B cell (primary cell): ENCODE measurements around the gene PPP4R1.

Experiments used
- CTCF ChIP-seq: fragments of 200-600 bp; IDR thresholded peaks from one replicate; pipeline ENCODE4 v1.8.0; 2022; ENCODE audit warnings: antibody characterized with exemption, mild to moderate bottlenecking
- EZH2 ChIP-seq: IDR thresholded peaks from 2 replicates; pipeline ENCODE4 v1.6.1; 2012; ENCODE audit warnings: borderline replicate concordance, low read depth, mild to moderate bottlenecking, moderate library complexity, low read length; ENCODE audit not compliant: insufficient read depth, poor library complexity, severe bottlenecking

GRCh38 chr18:9614401-9615279 lies at the start of gene PPP4R1:
- TF ChIP-seq CTCF: no peak
- no peak for TF ChIP-seq EZH2
